Measurements from ENCODE around the gene ARHGAP26. TPM values are rescaled to one million over a fixed set of nuclear protein-coding genes. Genes with fewer than 3 reads are reported as not detected.
A peak's percentile ranks its signal among the peaks of the same experiment; 100 is the strongest.

The ARHGAP26 gene
- total and polyA plus RNA-seq, 12 donors = 7.5 to 45.8 (median 37.2) TPM

GRCh38 chr5:142827934-142828576, 57.9 kb downstream of the ARHGAP26 start:
- no peak overlapping the region for H3K4me3 ChIP-seq
- intact Hi-C loops (cut with DNase I) = loop anchor here in 3 of 10 donors (5.0 kb wide), 3 partner anchors 34 to 56 kb away; partner anchors contain the start of gene ARHGAP26 (in 1 of the 3)
- peaks cover 24 to 92% (median 76%) of the 10 kb centered on the region in 9 donors for H3K4me1 ChIP-seq
- H3K36me3 ChIP-seq = no peaks in the 10 kb centered on the region
- ATAC-seq (no peak), DNase-seq (no peak)
- 91 to 92% methylated on average over 6 of the region's 6 CpGs for WGBS, 2 donors
- no peaks in the 10 kb centered on the region for H3K9me3 ChIP-seq
- TF ChIP-seq, protein P1, sequence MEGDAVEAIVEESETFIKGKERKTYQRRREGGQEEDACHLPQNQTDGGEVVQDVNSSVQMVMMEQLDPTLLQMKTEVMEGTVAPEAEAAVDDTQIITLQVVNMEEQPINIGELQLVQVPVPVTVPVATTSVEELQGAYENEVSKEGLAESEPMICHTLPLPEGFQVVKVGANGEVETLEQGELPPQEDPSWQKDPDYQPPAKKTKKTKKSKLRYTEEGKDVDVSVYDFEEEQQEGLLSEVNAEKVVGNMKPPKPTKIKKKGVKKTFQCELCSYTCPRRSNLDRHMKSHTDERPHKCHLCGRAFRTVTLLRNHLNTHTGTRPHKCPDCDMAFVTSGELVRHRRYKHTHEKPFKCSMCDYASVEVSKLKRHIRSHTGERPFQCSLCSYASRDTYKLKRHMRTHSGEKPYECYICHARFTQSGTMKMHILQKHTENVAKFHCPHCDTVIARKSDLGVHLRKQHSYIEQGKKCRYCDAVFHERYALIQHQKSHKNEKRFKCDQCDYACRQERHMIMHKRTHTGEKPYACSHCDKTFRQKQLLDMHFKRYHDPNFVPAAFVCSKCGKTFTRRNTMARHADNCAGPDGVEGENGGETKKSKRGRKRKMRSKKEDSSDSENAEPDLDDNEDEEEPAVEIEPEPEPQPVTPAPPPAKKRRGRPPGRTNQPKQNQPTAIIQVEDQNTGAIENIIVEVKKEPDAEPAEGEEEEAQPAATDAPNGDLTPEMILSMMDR (IDR thresholded peaks at IDR 0.05) = no peak
- no peaks in the 10 kb centered on the region for H3K27me3 ChIP-seq
- H3K27ac ChIP-seq = peak overlapping the region in 8 of 10 donors; percentile 33 to 70 (median 64)

- 58 to 77% methylated on average over 5 of the region's 5 CpGs for WGBS, 2 donors
- ATAC-seq (peak in 5 of 8 donors; percentile 25 to 72 (median 46)), DNase-seq (no peak)
- intact Hi-C loops (cut with DNase I) = loop anchor here in 3 of 10 donors (5.0 kb wide), 3 partner anchors 33 to 57 kb away; partner anchors contain the start of gene ARHGAP26 (in 1 of the 3)
- peak overlapping the region in 9 of 10 donors; percentile 9 to 65 (median 46) for H3K27ac ChIP-seq
- H3K9me3 ChIP-seq = no peaks in the 10 kb centered on the region
- H3K36me3 ChIP-seq = no peaks in the 10 kb centered on the region
- TF ChIP-seq, protein P1 (IDR thresholded peaks at IDR 0.05) = no peak
- no peak overlapping the region for H3K4me3 ChIP-seq
- H3K4me1 ChIP-seq = peaks cover 24 to 89% (median 72%) of the 10 kb centered on the region in 9 donors
- H3K27me3 ChIP-seq = no peaks in the 10 kb centered on the region
Observed at GRCh38 chr5:142828797-142829535, 58.8 kb downstream of the ARHGAP26 start.

DNA sequence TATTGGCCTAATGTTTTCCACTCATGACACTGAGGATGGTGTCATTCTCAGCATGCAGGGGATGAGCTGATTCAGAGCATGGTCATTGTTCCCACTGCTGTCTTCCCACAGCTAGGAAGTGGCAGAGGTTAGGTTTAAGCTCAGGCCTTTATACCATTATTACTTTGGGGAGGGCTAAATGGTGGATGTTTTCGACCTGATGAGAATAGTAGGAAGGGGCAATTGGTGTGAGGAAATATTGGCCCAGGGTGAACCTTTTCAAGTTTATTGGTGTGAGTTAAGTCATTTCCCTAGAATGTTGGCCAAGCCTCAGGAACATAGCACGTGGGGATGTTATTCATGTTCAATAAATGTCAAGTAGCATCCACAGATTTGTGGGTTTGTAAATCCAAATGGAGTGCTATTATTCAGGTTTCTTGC, 59.6 kb downstream of the ARHGAP26 start:
- 32 to 44% methylated on average over 2 of the region's 2 CpGs for WGBS, 2 donors
- Histone ChIP-seq H3K36me3 (no peaks in the 10 kb centered on the region), H3K4me3 (no peak overlapping the region), H3K9me3 (no peaks in the 10 kb centered on the region), H3K4me1 (peaks cover 23 to 87% (median 69%) of the 10 kb centered on the region in 9 donors), H3K27ac (peak overlapping the region in 8 of 10 donors; percentile 9 to 65 (median 53)), H3K27me3 (no peaks in the 10 kb centered on the region)
- DNase-seq = no peak
- TF ChIP-seq, protein P1 (IDR thresholded peaks at IDR 0.05) = no peak
- intact Hi-C loops (cut with DNase I) = loop anchor here in 4 of 10 donors (5.0 kb wide), 4 partner anchors 32 to 58 kb away; partner anchors contain the start of gene ARHGAP26 (in 1 of the 4)
- peak in 3 of 8 donors; percentile 16 to 35 (median 20) for ATAC-seq

- H3K36me3 ChIP-seq = no peaks in the 10 kb centered on the region
- intact Hi-C loops (cut with DNase I) = loop anchor here in 1 of 10 donors (5.0 kb wide), 1 partner anchor 37 kb away; no protein-coding TSS in a partner anchor
- TF ChIP-seq, protein P1 (IDR thresholded peaks at IDR 0.05) = no peak
- peaks cover 18 to 81% (median 64%) of the 10 kb centered on the region in 9 donors for H3K4me1 ChIP-seq
- H3K4me3 ChIP-seq = no peak overlapping the region
- H3K9me3 ChIP-seq = no peaks in the 10 kb centered on the region
- DNase-seq (no peak), ATAC-seq (no peak)
- WGBS, 2 donors = 71 to 75% methylated on average over 8 of the region's 8 CpGs
- H3K27ac ChIP-seq = peak overlapping the region in 8 of 10 donors; percentile 11 to 65 (median 42)
- no peaks in the 10 kb centered on the region for H3K27me3 ChIP-seq
Observed at GRCh38 chr5:142830241-142831008, 60.2 kb downstream of the ARHGAP26 start.

All from heart right ventricle (tissue), 16 donors.